ENCODE data around the gene GNB2.

- TF ChIP-seq, protein P1, sequence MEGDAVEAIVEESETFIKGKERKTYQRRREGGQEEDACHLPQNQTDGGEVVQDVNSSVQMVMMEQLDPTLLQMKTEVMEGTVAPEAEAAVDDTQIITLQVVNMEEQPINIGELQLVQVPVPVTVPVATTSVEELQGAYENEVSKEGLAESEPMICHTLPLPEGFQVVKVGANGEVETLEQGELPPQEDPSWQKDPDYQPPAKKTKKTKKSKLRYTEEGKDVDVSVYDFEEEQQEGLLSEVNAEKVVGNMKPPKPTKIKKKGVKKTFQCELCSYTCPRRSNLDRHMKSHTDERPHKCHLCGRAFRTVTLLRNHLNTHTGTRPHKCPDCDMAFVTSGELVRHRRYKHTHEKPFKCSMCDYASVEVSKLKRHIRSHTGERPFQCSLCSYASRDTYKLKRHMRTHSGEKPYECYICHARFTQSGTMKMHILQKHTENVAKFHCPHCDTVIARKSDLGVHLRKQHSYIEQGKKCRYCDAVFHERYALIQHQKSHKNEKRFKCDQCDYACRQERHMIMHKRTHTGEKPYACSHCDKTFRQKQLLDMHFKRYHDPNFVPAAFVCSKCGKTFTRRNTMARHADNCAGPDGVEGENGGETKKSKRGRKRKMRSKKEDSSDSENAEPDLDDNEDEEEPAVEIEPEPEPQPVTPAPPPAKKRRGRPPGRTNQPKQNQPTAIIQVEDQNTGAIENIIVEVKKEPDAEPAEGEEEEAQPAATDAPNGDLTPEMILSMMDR (conservative IDR thresholded peaks at IDR 0.05), result no peak
- no peak for TF ChIP-seq EZH2 (IDR thresholded peaks at IDR 0.05; ENCODE audit: low read depth)
Observed at GRCh38 chr7:100655908-100656674, 17.4 kb upstream of the GNB2 start, which contains the start of gene ACTL6B.

Measured in PC-9 (cell line).